Ishikawa (cell line): ENCODE results near the gene PLEKHA6.

Source experiments
- CREB1 ChIP-seq: IDR thresholded peaks from 2 replicates; pipeline ENCODE4 v1.6.1; 2012; ENCODE audit warnings: low read depth
- EP300 ChIP-seq: IDR thresholded peaks from 2 replicates; pipeline ENCODE4 v1.6.1; 2012; ENCODE audit warnings: borderline replicate concordance
- NFIC ChIP-seq: IDR thresholded peaks from 2 replicates; pipeline ENCODE4 v1.6.1; 2012
- RAD21 ChIP-seq: IDR thresholded peaks from 2 replicates; pipeline ENCODE4 v1.6.1; 2012; ENCODE audit warnings: low read depth
- TAF1 ChIP-seq: IDR thresholded peaks from 2 replicates; pipeline ENCODE4 v1.6.1; 2012; ENCODE audit warnings: low read depth, mild to moderate bottlenecking
- YY1 ChIP-seq: IDR thresholded peaks from 2 replicates; pipeline ENCODE4 v1.6.1; 2012; ENCODE audit warnings: low read depth
- ZBTB7A ChIP-seq: IDR thresholded peaks from 2 replicates; pipeline ENCODE4 v1.6.1; 2012; ENCODE audit warnings: low read depth
- TF ChIP-seq, protein P1 (sequence below): IDR thresholded peaks from 2 replicates; pipeline ENCODE4 v1.6.1; 2012
- TF ChIP-seq, protein P2 (sequence below): IDR thresholded peaks from 2 replicates; pipeline ENCODE4 v1.6.1; 2012; ENCODE audit warnings: low read depth, mild to moderate bottlenecking
- TF ChIP-seq, protein P3 (sequence below): IDR thresholded peaks from 2 replicates; pipeline ENCODE4 v1.6.1; 2012

DNA sequence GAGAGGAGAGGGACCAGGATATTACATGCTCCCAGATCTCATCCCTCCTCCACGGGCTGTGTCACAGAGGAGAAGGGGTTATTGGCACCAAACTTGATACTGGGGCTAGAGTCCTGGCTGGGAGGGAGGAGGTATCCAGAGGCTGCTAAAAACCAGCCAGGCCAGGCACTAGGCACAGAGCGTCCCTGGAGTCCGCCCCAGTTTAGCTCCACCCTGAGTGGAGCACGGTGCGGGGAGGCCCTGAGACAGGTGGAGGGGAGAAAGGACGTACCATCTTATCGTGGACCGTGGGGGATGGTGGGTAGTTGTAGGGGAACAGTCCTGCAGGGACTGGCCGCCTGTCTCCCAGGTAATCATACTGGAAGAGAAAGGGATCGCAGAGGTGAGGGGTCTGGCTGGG, 103.2 kb downstream of the PLEKHA6 start:
- no peak for TF ChIP-seq YY1
- TF ChIP-seq, protein P1, sequence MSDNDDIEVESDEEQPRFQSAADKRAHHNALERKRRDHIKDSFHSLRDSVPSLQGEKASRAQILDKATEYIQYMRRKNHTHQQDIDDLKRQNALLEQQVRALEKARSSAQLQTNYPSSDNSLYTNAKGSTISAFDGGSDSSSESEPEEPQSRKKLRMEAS: no peak
- TF ChIP-seq CREB1: no peak
- TF ChIP-seq ZBTB7A: no peak
- no peak for TF ChIP-seq NFIC
- no peak for TF ChIP-seq EP300
- TF ChIP-seq, protein P2, sequence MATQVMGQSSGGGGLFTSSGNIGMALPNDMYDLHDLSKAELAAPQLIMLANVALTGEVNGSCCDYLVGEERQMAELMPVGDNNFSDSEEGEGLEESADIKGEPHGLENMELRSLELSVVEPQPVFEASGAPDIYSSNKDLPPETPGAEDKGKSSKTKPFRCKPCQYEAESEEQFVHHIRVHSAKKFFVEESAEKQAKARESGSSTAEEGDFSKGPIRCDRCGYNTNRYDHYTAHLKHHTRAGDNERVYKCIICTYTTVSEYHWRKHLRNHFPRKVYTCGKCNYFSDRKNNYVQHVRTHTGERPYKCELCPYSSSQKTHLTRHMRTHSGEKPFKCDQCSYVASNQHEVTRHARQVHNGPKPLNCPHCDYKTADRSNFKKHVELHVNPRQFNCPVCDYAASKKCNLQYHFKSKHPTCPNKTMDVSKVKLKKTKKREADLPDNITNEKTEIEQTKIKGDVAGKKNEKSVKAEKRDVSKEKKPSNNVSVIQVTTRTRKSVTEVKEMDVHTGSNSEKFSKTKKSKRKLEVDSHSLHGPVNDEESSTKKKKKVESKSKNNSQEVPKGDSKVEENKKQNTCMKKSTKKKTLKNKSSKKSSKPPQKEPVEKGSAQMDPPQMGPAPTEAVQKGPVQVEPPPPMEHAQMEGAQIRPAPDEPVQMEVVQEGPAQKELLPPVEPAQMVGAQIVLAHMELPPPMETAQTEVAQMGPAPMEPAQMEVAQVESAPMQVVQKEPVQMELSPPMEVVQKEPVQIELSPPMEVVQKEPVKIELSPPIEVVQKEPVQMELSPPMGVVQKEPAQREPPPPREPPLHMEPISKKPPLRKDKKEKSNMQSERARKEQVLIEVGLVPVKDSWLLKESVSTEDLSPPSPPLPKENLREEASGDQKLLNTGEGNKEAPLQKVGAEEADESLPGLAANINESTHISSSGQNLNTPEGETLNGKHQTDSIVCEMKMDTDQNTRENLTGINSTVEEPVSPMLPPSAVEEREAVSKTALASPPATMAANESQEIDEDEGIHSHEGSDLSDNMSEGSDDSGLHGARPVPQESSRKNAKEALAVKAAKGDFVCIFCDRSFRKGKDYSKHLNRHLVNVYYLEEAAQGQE: no peak
- no peak for TF ChIP-seq RAD21
- TF ChIP-seq, protein P3, sequence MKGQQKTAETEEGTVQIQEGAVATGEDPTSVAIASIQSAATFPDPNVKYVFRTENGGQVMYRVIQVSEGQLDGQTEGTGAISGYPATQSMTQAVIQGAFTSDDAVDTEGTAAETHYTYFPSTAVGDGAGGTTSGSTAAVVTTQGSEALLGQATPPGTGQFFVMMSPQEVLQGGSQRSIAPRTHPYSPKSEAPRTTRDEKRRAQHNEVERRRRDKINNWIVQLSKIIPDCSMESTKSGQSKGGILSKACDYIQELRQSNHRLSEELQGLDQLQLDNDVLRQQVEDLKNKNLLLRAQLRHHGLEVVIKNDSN: no peak
- no peak for TF ChIP-seq TAF1
